ENCODE results near the gene TSEN34.
"Not testable (repeated sequence)": the region's sequence is repeated elsewhere in the genome, so short reads cannot be mapped to it uniquely, and the experiment has no call there.

Gene TSEN34

GRCh38 chr19:54216869-54217268 is 25.8 kb downstream of the TSEN34 start:
- no peak for TF ChIP-seq CTCF (IDR thresholded peaks at IDR 0.05; ENCODE audit: borderline replicate concordance, control extremely low read depth, extremely low read depth, insufficient read depth, missing control alignments)
- no peak for DNase-seq (ENCODE audit: low spot score)
- in situ Hi-C loops (cut with MboI; ENCODE audit: low sequenced_read_pairs, unreplicated experiment): no loop called here

GRCh38 chr19:54217517-54218247 is 26.6 kb downstream of the TSEN34 start:
- in situ Hi-C loops (cut with MboI; ENCODE audit: low sequenced_read_pairs, unreplicated experiment); DNase-seq (ENCODE audit: low spot score): not testable (repeated sequence)

- in situ Hi-C loops (cut with MboI; ENCODE audit: low sequenced_read_pairs, unreplicated experiment): no loop called here
- no peak for DNase-seq (ENCODE audit: low spot score)
- TF ChIP-seq CTCF (IDR thresholded peaks at IDR 0.05; ENCODE audit: borderline replicate concordance, control extremely low read depth, extremely low read depth, insufficient read depth, missing control alignments): no peak
Measured at GRCh38 chr19:54218259-54218658, 27.2 kb downstream of the TSEN34 start.

GRCh38 chr19:54218960-54219661 is 28.0 kb downstream of the TSEN34 start:
- in situ Hi-C loops (cut with MboI; ENCODE audit: low sequenced_read_pairs, unreplicated experiment): no loop called here
- no peak for TF ChIP-seq CTCF (IDR thresholded peaks at IDR 0.05; ENCODE audit: borderline replicate concordance, control extremely low read depth, extremely low read depth, insufficient read depth, missing control alignments)

GRCh38 chr19:54219702-54220101 is 28.6 kb downstream of the TSEN34 start:
- in situ Hi-C loops (cut with MboI; ENCODE audit: low sequenced_read_pairs, unreplicated experiment); DNase-seq (ENCODE audit: low spot score): not testable (repeated sequence)

More at GRCh38 chr19:54218960-54219661, 28.0 kb downstream of the TSEN34 start:
- no peak for DNase-seq (ENCODE audit: low spot score)

GRCh38 chr19:54221947-54222346 is 30.8 kb downstream of the TSEN34 start:
- in situ Hi-C loops (cut with MboI; ENCODE audit: low sequenced_read_pairs, unreplicated experiment); DNase-seq (ENCODE audit: low spot score): not testable (repeated sequence)

GRCh38 chr19:54222474-54223276 is 31.6 kb downstream of the TSEN34 start, which contains the start of gene LILRB3:
TSS of gene LILRB3 (minus strand) at chr19:54223007. CDS start at chr19:54222976, 31 bp downstream.
- in situ Hi-C loops (cut with MboI; ENCODE audit: low sequenced_read_pairs, unreplicated experiment); DNase-seq (ENCODE audit: low spot score): not testable (repeated sequence)

GRCh38 chr19:54223277-54223936 is 32.3 kb downstream of the TSEN34 start:
- in situ Hi-C loops (cut with MboI; ENCODE audit: low sequenced_read_pairs, unreplicated experiment); DNase-seq (ENCODE audit: low spot score): not testable (repeated sequence)

GRCh38 chr19:54223937-54224281 is 32.8 kb downstream of the TSEN34 start:
- DNase-seq (ENCODE audit: low spot score); in situ Hi-C loops (cut with MboI; ENCODE audit: low sequenced_read_pairs, unreplicated experiment): not testable (repeated sequence)

GRCh38 chr19:54224619-54225018 is 33.5 kb downstream of the TSEN34 start:
- in situ Hi-C loops (cut with MboI; ENCODE audit: low sequenced_read_pairs, unreplicated experiment); DNase-seq (ENCODE audit: low spot score): not testable (repeated sequence)
